Epidermal melanocyte (primary cell): ENCODE measurements around the gene MTO1.
A peak's percentile ranks its signal among the peaks of the same experiment; 100 is the strongest.
"Not testable (repeated sequence)": the region's sequence is repeated elsewhere in the genome, so short reads cannot be mapped to it uniquely, and the experiment has no call there.

Source experiments
- DNase-seq: peaks from one replicate; pipeline ENCODE4 v3.0.0; 2011; ENCODE audit warnings: low spot score; ENCODE audit not compliant: insufficient read length

The MTO1 gene

DNA sequence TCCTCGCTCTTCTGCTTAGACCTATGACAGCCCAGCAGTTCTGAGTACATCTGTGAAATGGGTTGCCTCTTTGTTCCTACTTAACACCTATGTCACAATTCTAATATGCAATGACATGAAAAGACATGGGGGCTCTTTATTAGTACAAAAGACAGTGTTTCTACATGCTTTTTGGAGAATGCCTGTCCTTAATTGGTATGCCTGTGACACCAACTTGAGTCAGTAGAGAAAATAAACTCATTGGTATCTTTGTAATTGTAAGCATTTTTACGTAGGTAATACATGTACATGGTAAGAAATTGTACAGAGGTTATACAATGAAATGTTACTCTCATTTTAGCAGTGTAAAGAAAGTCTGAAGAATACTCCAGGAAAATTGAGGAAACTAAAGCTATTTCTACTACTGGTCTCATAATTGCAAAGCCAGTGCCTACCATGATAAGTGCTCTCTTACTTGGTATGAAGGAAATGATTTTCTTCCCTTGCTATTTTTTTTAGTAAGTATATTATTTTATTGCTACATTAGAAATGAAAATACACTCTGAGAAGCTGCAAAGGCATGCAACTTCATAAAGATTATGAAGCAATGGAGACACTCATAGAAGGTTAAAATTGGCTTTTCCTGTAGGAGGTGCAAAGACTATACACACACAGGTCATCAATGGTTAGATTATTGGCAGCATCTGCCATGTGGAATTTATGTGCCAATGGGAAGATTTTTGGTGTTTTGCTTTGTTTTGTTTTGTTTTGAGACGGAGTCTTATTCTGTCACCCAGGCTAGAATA is 64.2 kb downstream of the MTO1 start:
- DNase-seq: no peak

DNA sequence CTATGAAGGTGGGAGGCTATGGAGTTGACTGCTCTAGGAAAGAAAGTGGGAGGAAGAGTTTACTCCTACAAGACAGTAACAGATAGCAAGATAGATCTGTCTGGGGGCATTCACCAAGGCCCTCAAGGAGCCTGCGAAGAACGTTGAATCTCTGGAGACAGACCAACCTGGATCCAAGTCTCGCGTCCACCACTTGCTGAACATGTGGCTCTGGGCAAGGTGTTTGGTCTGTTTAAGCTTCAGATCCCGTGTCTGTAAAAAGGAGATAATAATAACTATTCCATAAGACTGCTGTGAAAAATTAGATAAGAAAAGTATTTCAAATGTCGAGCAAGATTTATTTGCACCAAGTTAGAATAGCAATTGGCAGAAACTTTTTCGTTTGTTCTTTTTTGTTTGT is 67.4 kb downstream of the MTO1 start:
- no peak for DNase-seq

DNA sequence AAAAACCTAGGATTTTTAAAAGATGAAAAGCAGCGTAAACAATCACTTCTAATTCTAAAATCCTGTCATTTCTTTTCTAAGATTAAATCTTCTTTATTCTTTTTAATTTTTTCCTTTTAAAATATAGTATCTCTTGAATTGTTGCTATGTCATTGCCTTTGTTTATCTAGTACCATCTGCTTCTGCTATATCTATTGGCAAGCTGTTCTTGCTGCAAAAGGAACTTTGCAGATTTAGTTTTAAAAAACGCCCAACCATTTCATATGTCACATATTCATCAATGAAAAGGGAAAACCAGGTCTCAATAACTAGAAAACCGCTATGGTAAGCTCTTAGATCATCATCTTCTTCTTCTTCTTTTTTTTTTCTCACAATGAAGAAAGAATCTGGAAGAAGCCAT is 70.8 kb downstream of the MTO1 start:
- DNase-seq: no peak

DNA sequence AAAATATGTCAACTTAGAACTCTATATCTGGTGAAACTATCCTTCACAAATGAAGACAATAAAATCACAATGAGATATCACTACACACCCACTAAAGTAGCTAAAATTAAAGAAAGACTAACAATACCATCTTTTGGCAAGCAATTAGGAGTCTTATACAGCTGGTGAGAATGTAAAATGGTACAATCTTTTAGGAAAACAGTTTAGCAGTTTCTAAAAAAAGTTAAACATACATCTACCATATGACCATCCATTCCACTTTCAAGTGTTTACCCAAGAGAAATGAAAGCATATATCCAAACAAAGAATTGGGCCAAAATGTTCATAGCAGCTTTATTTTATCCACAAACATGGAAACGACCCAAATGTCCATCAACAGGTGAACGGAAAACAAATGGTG is 73.1 kb downstream of the MTO1 start:
- no peak for DNase-seq

DNA sequence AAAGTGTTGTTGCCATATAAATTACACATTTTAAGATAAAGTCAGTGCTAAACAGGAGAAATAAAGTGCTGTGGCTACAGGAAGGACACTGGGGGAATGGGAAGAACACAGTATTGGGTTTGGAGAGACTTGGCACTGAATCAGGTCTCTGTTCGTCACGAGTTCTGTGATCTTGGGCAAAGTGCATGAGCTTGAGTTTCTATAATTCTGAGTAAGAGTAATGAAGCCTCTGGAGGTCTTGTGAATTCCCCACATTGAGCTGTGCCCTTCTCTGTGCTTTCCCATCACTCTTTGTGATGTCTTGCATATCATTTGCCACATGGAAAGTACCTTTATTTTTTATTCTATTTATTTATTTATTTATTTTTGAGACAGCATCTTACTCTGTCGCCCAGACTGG is 76.1 kb downstream of the MTO1 start:
- peak; percentile 23 for DNase-seq

DNA sequence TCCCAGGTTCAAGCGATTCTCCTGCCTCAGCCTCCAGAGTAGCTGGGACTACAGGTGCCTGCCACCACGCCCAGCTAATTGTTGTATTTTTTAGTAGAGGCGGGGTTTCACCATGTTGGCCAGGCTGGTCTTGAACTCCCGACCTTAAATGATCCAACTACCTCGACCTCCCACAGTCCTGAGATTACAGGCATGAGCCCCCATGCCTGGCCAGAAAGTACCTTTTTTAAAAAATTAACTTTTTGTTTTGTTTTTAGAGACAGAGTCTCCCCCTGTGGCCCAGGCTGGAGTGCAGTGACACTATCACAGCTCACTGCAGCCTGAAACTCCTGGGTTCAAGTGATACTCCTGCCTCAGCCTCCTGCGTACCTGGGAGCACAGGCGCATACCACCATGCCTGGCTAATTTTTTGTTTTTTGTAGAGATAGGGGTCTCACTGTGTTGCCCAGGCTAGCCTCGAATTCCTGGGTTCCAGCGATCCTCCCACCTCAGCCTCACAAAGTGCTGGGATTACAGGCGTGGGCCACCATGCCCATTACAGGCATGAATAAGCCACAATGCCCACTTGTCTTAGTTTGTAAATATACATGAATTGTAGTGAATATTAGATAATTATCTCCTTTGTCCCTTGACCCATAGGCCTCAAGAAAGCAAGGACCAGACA is 76.7 kb downstream of the MTO1 start:
- no peak for DNase-seq

DNA sequence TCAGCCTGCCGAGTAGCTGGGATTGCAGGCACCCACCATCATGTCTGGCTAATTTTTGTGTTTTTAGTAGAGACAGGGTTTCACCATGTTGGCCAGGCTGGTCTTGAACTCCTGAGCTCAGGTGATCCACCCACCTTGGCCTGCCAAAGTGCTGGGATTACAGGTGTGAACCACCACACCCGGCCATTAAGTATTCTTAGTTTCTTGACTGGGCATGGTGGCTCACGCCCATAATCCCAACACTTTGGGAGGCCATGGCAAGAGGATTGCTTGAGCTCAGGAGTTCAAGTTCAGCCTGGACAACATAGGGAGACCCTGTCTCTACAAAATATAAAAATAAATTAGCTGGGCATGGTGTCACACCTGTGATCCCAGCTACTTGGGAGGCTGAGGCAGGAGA is 80.9 kb downstream of the MTO1 start:
- not testable (repeated sequence) for DNase-seq

DNA sequence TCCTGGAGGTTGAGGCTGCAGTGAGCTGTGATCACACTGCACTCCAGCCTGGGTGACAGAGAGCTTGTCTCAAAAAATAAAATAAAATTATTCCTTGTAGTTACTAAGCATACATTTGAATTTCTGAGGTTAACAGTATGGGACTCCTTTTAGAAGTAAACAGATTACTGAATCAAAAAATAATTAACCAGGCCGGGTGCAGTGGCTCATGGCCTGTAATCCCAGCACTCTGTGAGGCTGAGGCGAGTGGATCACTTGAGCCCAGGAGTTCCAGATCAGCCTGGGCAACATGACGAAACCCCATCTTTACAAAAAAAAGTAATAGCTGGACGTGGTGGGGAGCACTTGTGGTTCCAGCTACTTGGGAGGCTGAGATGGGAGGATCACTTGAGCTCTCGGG is 81.4 kb downstream of the MTO1 start:
- DNase-seq: no peak

DNA sequence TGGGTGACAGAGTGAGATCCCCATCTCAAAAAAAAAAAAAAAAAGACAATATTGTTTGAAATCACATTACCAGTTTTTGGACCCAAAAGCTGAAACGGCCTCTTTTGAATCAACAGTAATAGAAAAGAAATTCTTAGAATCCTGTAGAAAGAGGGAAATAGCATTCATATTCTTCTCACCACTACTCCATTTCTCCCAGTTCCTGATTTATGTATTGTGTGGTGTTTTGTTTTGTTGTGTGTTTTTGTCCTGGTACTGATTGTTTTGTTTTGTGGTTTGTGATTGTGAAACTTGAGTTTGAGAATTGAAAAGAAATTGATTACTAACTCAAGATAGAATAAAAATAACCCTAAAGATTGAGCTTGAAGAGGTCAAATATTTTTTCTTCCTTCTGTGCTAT is 85.5 kb downstream of the MTO1 start:
- DNase-seq: no peak

DNA sequence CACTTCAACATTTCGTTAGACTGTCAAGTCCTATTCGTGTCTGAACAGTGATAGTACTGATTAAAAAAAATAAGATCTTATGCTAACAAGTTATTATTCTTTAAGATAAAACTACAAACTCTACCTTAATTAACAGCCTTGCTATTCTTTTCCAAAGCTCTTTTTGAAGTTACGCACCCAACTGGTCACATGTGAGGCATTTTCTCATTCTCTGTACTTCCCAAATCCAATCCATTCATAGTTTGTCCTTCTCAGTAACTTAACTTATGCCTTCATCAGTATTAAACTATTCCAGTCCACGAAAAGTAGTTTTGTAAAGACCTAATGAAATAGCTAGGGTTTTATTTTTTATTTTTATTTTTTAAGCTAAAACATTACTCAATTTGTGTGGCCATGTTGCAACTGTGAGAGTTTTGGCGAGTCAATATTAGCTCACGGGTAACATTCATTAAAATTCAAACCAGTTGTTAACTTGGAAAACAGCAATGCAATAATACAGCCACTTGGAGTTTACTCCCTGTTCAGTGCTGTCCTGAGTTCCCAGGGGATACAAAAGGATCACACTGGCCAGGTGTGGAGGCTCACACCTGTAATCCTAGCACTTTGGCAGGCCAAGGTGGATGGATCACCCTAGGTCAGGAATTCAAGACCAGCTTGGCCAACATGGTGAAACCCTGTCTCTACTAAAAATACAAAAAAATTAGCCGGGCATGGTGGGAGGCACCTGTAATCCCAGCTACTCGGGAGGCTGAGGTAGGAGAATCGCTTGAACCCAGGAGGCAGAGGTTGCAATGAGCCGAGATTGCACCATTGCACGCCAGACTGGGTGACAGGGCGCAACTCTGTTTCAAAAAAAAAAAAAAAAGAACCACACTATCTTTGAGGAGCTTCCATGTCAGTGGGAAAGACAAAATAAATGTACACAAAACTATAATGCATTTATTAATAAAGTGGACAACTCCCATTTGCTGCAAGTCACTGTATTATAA is 87.2 kb downstream of the MTO1 start:
- no peak for DNase-seq

DNA sequence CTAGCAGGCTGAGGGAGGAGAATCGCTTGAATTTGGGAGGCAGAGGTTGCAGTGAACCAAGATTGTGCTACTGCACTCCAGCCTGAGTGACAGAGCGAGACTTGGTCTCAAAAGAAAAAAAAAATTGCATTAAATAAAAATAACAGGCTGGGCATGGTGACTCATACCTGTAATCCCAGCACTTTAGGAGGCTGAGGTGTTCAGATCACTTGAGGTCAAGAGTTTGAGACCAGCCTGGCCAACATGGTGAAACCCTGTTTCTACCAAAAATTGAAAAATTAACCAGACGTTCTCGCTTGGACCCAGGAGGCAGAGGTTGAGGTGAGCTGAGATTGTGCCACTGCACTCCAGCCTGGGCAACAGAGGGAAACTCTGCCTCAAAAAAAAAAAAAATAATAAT is 89.6 kb downstream of the MTO1 start:
- not testable (repeated sequence) for DNase-seq

DNA sequence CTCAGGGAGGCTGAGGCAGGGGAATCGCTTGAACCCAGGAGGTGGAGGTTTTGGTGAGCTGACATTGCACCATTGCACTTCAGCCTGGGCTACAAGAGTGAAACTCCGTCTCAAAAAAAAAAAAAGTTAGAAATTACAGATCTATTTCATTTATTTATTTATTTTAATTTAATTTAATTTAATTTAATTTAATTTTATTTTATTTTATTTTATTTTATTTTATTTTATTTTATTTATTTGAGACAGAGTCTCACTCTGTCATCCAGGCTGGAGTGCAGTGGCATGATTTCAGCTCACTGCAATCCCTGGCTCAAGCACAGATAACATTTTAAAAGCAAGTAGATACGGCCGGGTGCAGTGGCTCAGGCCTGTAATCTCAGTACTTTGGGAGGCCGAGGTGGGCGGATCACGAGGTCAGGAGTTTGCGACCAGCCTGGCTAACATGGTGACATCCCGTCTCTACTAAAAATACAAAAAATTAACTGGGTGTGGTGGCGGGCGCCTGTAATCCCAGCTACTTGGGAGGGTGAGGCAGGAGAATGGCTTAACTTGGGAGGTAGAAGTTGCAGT is 93.9 kb downstream of the MTO1 start:
- not testable (repeated sequence) for DNase-seq

DNA sequence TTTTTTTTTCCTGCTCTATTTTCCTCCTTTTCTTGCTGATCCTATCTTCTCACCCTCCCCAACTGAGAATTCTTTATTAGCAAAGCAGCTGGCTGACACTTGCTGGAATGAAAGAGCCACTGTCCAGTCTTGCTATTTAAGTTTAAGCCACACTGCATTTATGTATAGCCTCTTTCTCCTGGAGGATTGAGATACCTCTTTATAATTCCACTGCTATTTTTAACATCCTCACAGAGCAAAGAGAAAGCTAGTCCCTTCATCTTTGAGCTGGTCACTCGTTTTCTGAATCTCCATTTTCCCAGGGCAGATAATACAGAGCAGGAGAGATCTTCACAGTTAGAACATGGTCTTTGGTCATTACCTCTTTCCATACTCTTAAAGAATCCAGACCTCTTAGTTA is 95.3 kb downstream of the MTO1 start:
- no peak for DNase-seq
